Hematopoietic multipotent progenitor cell treated with erythropoietin and hydrocortisone succinate and interleukin-3 and kit ligand, for 17 days (in vitro differentiated cells): ENCODE data around the gene CRNKL1.

Source experiments
- DNase-seq: peaks from one replicate; pipeline ENCODE4 v3.0.0-alpha.2; 2015; ENCODE audit warnings: low spot score

CRNKL1 gene

GRCh38 chr20:20052074-20052970 is at the start of gene CRNKL1, which contains the start of gene CFAP61:
CRNKL1 (minus strand) TSS chr20:20052466; CDS start chr20:20052342, 124 bp downstream.
CFAP61 (plus strand) TSS chr20:20052532; CDS start chr20:20056654, 4,122 bp downstream.
- peak; percentile 98 for DNase-seq

GRCh38 chr20:20100881-20101280 is 48.6 kb upstream of the CRNKL1 start:
- DNase-seq: no peak

GRCh38 chr20:20096421-20096820 is 44.2 kb upstream of the CRNKL1 start:
- no peak for DNase-seq

DNA sequence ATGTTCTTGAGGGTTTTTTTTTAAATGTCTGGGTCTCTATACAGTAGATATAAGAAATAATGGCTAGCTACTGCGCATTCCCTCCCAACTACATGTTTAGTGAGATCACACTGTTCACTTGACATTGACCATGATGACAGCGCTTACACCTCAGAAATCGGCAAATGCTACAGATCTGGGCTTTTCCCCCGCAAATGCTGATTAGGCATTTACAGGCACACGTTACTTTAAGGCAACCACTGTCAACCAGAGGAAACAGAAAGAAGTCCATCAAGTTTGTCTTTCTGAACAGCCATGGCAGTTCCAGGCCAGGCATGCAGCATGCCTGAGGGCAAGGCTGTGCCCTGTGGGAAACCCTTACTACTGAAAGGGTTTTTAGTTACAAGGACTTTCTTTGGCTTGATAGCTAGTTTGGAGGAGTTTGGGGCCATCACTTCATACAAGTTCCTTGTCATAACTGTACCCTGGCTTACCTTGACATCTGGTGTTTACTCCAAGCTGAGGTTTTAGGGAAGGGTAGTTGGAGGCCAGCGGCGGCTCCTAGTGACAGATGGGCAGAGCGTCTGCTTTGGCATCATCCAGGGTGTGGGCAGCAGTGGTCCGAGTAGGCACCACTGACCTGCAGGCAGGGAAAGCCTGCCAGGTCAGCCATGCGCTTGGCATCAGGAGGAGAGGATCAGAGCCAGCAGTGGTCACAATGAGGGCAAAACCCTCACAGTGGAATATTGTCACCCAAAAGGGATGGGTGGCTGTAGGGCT is 43.0 kb upstream of the CRNKL1 start:
- no peak for DNase-seq

DNA sequence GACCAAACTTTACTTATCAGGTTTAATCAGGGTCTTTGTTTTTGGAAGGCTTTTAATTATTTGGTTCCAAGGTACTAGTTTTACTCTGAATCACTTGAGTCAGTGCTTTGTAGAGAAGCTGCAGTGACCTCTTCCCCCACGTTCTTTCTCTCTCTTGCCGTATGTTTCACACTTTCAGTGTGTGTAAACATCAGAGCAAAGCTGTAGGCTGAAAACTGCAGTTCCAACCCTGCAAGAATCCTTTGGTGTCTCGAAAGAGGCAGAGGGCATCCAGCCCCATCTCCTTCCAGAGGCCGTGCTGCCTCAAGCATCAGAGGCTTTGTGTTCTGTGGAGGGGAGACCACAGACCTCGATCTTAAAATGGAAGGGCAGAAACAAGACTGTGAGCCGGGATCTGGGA is 42.1 kb upstream of the CRNKL1 start:
- DNase-seq: no peak

- no peak for DNase-seq
These were observed 40.6 kb upstream of the CRNKL1 start for GRCh38 chr20:20092827-20093226.

GRCh38 chr20:20089939-20090338 is 37.7 kb upstream of the CRNKL1 start:
- no peak for DNase-seq

GRCh38 chr20:20089018-20089417 is 36.8 kb upstream of the CRNKL1 start:
- no peak for DNase-seq

GRCh38 chr20:20085812-20086211 is 33.5 kb upstream of the CRNKL1 start:
- no peak for DNase-seq

GRCh38 chr20:20085071-20085470 is 32.8 kb upstream of the CRNKL1 start:
- DNase-seq: no peak

DNA sequence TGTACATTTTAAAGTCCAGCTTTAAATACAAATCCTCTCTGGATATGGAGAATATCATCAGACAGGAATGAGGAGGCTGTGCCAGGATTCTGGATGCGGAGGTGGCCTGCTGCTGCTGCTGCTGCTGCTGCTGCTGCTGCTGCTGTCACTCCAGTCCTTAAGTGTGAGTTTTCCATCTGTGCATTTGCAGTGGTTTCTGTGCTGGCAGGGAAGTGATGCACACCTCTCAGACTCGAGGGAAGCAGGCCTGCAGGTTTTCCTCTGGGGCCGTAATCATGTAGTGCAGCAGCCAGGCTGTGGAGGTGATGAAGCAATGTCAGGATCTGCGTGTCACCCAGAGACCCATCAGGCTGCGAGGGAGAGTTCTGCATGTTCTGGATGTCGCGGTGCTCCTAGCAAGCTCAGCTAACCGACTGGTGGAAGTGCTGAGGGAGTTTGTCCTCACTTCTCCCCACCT is 32.1 kb upstream of the CRNKL1 start:
- no peak for DNase-seq

- DNase-seq: peak; percentile 12
These were observed 31.5 kb upstream of the CRNKL1 start for GRCh38 chr20:20083807-20084206.

GRCh38 chr20:20079102-20079784 is 27.0 kb upstream of the CRNKL1 start:
- no peak for DNase-seq

DNA sequence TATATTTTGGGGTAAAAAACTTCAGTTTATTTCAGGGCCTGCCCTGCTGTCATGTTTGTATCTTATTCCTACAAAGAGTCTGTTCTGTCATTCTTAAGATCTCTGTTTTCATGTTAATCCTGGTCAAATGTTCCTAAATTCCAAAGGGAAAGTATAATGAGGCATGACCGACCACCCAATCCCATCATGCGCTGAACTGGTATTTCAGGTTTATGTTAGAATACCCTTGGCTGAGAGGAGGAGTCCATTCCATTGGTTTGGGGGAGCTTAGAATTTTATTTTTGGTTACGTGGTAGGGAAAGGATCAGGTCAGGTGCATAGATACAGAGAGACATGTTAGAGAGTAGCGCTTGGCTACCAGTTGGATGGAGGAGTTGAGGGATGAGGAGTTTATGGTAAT is 25.8 kb upstream of the CRNKL1 start:
- DNase-seq: no peak

DNA sequence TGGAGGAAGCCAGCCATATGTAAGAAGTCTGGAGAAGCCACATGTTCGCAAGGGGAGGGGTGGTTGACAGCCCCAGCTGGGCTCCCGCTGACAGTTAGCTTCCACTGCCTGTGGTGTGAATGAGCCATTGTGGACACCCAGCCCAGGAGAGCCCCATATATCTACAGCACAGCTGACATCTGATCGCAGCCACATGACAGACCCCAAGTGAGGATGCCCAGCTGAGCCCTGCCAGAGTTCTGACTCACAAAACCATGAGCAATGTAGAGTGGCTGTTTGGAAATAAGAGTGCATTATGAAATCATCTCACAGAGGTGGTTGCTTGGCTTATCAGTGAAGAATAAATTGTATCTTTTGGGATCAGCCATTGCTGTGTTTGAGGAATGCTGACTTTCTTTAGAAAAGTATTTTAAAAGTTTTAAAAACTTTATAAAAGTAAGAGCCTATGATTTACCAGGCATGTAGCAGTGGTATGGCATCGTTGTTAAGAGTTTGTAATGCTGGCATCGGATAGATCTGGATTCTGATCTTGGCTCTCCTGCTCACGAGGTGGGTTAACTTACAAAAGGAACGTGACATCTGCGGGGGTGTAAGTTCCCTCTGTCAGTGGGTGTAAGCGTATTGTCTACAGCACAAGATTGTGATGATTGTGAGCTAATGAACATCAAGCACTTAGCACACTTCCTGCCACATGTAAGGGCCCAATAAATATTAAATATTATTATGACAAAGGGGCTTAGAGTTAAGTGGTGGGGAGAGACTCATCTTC is 24.2 kb upstream of the CRNKL1 start:
- no peak for DNase-seq

- DNase-seq: no peak
These were observed 22.8 kb upstream of the CRNKL1 start for GRCh38 chr20:20075032-20075431.

DNA sequence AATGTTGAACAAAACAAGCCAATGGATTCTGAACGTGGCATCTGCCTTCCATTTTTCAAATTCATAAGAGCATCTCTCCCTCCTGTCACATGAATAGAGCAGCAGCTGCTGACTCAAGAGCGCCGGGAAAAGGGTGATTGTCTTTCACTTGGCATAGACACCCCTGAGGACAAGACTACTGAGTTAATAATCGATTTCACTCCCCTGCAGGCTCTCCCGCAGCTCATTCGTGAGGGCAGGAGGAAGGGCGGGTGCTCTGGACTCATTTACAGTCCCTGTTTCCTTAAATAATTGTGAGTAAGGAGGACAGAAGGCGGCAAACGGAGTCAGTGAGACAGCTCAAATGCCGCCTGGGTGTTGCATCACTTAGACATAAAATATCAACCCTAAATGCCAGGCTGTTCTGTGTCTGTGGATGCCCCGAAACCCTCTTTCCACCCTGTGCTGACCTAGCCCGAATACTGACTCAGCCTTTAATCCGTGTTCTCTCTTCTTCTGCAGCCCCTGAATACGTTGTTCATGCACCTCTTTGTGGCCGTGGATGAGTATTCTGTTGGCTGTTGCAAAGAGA is 21.6 kb upstream of the CRNKL1 start:
- DNase-seq: no peak

GRCh38 chr20:20070871-20071726 is 18.8 kb upstream of the CRNKL1 start:
- peak; percentile 31 for DNase-seq

- DNase-seq: no peak
These were observed 13.1 kb upstream of the CRNKL1 start for GRCh38 chr20:20065361-20065760.
